Measurements from ENCODE around the gene LGALS3BP.

Gene LGALS3BP

DNA sequence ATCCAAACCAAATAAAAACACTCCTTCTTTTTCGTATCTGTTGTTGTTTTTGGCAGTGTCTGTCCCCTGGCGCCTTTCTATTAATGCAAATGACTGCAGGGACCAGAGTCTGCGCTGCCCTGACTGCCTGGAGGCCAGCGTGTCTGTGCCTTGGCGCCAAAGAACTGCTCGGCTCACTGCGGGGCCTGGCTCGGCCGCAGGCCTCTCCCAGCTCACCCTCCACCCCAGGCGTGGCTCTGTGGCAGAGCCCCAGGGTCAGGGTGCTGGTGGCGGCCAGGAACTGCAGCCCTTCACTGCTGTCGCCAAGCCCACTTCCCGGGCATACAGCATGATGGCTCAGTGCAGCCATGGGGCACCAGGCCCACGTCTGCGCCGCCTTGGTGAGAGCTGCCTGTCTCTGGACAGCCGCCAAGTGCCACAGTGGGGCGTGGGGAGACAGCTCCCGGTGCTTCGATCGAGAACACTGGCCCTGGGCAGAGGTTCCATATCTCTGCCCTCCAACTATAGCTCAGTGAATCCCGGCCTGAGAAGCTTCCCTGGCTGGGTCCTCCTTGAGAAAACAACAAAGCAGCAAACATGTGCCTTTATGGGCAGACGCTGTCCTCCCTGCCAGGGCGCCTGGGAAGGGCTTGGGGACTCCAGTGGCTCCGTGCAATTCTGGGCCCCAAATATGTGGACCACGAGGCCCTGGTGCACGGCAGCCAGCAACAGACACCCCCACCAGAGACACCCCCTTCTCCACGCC lies 18.8 kb upstream of the LGALS3BP start:
- no peak for DNase-seq

GRCh38 chr17:78997881-78998280 lies 18.2 kb upstream of the LGALS3BP start:
- DNase-seq = no peak

- no peak for DNase-seq
These were observed 17.6 kb upstream of the LGALS3BP start for GRCh38 chr17:78997231-78997741.

GRCh38 chr17:78996781-78997201 lies 17.1 kb upstream of the LGALS3BP start:
- DNase-seq = no peak

GRCh38 chr17:78995761-78996451 lies 16.2 kb upstream of the LGALS3BP start:
- no peak for DNase-seq

DNA sequence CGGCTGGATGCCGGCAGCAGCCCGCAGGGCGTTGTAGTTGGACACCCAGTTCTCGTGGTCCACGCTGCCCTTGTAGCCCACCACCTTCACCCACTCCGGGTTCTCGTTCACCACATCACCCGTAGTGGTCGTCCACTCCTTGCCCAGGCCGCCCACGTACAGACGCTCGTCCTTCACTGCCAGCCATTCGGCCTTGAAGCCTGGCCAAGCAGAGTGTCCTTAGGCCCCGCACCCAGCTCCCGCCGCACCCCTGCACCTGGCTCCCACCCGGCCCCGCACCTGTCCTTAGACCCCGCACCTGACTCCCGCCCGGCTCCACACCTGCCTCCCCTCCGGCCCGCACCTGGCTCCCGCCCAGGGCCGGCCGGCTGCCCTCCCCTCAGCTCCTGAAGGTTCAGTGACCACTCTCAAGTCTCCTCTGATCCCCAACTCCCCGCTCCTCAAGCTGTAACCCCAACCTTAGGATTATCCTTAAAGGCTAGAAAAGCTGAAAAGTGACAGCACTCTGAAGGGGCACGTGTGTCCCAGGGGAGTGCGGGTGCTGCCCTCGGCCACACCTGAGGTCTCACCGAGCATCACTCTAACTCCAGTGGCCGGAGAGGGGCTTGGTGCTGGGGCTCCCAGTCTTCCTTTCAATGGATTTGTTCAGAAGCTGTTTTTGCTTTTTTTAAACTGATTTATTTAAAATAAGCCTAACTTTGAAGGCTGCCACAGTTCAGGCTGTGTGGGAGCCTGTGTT lies 15.5 kb upstream of the LGALS3BP start:
- DNase-seq = no peak

GRCh38 chr17:78993981-78994671 lies 14.4 kb upstream of the LGALS3BP start:
- DNase-seq = no peak

GRCh38 chr17:78993241-78993956 lies 13.7 kb upstream of the LGALS3BP start:
- DNase-seq = no peak

GRCh38 chr17:78992542-78993212 lies 13.0 kb upstream of the LGALS3BP start:
- no peak for DNase-seq

DNA sequence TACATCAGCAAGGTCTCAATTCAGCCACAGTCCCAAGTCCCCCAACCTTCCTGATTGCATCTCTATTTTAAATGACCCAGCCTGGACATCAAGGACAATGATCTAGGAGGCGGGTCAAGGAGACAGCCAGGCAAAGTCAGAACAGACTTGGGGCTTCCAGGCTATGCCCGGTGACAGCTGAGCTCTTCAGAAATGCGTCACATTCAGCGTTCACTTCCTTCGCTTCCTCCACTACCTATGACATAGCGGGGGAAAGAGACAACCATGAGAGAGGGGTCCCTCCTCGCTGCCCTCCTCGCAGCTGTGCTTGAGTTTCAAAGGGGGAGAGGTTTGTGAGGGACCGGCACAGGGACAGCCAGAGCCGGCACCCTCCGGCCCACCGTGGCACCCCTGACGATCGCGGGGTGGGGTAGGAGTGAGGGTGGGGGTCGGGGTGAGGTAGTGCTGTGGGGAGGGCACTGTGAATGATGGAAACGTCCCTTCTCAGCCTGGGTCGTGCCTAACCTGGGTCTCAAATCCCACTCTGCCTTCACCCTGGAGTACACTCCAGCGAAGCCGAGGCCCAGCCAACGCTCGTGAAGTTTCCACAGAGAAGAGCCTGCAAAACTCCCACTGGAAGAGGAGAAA lies 12.3 kb upstream of the LGALS3BP start:
- DNase-seq = no peak

GRCh38 chr17:78991017-78991738 lies 11.5 kb upstream of the LGALS3BP start:
- DNase-seq = no peak

- DNase-seq = no peak
These were observed 10.8 kb upstream of the LGALS3BP start for GRCh38 chr17:78990349-78991016.

GRCh38 chr17:78988152-78988551 lies 8.4 kb upstream of the LGALS3BP start:
- no peak for DNase-seq

DNA sequence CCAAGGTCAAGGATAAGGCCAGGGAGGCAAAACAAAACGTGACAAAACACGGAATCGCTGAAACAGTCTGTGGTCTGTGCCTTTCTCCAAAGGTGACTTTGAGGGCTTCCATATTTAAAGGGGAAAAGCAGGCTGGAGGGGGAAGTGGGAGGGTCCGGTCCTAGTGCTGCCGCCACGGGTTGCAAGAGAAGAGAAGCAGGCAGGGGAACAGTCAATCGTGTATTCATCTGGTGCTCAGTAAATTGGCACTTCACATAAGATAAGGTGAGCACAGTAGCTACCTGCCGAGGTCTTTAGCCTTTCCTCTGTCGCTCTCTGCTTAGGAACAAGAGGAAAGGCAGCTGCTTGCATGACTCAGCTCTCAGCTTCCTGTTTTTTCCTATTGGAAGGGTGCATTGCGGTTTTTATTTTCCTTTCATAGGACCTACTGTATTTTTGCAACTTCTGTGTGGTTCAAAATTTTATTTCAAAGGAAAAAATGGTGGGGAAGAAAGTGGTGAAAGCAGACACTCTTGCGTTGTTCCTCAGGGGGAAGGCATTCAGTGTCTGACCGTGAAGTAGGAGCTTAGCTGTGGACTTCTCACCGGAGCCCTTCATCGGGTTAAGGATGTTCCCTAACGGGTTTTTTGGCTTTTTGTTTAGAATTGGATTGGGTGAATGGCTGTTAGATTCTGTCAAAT lies 7.1 kb upstream of the LGALS3BP start:
- peak; percentile 37 for DNase-seq

DNA sequence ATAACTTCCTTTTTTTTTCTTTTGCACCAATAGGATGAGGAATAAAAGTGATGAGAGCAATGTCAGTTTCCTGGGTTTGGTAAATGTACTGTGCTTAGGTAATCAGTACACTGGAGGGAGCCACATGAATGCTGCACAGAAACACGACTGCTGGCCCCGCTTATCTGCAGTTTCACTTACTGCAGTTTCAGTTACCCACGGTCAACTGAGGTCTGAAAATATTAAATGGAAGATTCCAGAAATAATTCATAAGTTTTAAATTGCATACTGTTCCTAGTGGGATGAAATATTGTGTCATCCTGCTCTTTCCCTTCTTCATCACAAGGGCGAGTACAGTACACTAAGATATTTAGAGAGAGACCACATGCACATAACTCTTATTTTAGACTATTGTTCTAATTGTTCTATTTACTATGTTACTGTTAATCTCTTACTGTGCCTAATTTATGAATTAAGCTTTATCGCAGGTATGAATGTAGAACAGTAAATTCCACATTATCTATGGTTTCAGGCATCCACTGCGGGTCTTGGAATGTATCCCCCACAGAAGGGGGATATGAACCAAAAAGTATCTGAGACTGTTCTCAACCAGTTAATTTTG lies 6.4 kb upstream of the LGALS3BP start:
- no peak for DNase-seq

GRCh38 chr17:78985395-78985794 lies 5.7 kb upstream of the LGALS3BP start:
- DNase-seq = no peak

DNA sequence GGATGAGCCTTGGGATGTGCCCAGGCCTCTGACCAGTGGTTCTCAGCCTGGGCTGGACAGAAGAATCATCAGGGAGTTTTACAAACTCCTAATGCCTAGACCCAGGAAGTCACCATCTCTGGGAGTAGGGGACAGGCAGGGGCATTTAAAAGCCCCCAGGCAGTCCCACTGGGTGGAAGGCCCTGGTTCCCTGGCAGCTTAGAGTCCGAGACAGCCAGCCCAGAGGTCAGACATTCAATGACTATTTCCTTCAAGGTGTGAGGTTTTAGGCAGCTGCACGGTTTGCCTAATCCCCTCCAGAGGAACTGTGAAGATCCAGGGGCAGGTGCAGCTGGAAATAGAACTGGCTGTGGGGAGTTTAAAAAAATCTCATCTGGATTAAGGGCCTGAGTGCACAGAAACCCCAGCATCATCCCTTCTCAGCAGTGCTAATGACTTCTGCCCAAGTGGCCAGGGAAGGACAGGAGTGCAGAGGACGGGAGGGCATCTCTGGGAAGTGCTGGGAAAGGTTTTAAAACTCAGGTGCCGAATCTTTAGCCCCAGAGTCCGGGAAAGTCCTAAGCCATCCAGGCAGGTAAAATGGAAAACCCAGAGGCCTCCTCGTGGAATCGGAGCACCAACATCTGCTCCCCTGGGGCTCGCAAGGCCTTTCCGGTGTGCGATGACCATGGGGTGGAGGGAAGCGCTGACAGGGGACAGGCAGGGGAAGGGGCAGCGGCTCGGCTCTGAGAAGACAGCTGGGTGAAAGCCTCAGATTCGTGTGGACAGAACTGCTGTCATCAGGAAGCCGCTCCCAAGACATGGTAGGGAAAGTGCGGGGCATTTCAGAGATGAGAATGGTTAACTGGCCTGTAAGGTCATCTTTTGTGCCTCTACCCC lies 1.5 kb upstream of the LGALS3BP start:
- no peak for DNase-seq

DNA sequence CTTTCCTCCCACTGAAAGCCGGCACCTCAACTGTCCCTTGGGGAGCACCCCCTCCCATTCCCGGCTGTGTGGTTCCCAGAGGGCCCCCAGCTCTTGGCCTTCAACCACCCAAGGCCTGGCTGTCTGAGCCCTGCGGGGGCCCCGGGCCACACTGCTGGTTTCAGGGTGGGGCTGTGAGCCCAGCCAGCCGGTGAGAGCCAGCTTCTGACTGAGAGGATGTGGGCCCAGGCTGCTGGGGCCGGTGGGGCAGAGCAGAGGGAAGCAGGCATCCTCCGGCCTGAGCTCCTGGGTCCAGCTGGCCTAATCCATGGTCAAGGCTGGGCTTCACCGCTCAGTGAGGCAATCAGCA lies 875 bp upstream of the LGALS3BP start:
- DNase-seq = no peak
